Effector CD8-positive, alpha-beta T cell (primary cell): ENCODE results near the gene KSR2.

Experiments
- DNase-seq: peaks from one replicate; lab custom pipeline; 2025; lab: John Stamatoyannopoulos, UW

Gene KSR2

DNA sequence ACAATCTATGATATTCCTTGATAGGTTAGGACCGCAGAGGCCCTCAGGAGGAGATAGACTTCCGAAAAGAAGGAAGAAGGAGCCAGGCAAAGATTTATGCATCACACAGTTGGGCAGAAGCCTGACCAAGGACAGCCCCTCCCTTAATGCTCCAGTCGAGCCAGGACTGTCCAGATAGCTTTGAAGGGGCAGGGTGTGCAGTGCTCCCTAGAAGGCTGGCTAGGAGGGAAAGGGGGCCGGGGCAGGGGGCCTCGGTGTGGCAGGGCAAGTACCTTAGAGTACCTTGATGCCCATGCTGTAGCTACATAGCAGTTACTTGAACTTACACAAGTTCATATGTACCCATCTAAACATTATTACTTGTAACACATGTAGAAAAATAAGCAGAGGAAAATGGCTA is 512.7 kb downstream of the KSR2 start:
- DNase-seq = no peak

- no peak for DNase-seq
These were observed 514.8 kb downstream of the KSR2 start for GRCh38 chr12:117453961-117454360.

DNA sequence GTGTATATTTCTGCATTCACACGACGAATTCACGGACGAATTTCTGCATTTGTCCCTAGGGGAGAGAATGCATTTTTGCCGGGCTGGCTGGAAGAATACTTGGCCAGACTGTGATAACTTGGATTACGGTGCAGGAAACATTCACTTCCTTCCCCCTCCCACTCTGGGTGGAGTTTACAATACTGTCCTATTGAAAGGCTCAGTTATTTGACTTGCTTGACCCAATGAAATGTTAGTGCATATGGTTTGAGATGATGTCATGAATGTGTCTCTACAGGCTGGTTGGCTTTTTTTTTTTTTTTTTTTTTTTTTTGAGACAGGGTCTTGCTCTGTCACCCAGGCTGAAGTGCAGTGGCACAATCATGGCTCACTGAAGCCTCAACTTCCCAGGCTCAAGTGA is 516.7 kb downstream of the KSR2 start:
- no peak for DNase-seq

DNA sequence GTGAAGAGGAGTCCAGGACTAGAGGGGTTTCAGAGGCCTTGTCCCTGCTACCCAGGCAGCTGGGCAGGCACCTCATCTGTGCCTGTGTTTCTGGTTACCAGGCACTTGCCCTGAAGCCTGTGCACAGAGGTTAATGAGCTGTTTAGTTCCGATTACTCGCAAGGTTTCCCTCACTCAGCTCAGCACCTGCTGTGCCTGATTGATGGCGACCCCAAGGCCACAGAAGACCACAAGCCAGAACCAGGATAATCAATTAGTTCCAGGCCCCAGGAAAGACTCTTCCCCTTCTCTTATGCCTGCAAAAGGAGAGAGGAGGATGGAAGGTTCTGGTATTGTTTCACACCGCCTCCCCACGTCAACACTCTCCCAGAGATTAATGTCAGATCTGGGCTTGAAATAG is 518.6 kb downstream of the KSR2 start:
- no peak for DNase-seq

- no peak for DNase-seq
These were observed 521.0 kb downstream of the KSR2 start for GRCh38 chr12:117447665-117448366.

GRCh38 chr12:117444781-117445180 is 524.0 kb downstream of the KSR2 start:
- DNase-seq = no peak

DNA sequence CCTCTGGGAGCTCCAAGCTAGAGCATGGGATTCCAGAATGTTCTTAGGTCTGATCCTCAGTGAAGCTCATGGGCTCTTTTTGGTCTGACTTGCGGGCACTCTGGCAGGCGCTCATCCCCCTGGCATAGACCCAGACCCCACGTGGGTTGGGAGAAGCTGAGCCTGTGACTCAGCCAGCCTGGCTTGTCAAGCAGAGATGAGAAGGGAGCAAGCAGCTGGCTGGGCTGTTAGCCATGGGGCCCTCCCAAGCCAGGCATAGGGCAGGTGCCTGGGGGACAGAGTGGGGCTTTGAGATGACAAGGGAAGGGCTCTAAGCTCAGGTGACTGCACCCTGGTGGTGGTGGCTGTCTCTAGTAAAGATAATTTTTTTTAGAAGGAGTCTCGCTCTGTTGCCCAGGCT is 527.0 kb downstream of the KSR2 start:
- DNase-seq = no peak

GRCh38 chr12:117440384-117440783 is 528.4 kb downstream of the KSR2 start:
- DNase-seq = no peak

DNA sequence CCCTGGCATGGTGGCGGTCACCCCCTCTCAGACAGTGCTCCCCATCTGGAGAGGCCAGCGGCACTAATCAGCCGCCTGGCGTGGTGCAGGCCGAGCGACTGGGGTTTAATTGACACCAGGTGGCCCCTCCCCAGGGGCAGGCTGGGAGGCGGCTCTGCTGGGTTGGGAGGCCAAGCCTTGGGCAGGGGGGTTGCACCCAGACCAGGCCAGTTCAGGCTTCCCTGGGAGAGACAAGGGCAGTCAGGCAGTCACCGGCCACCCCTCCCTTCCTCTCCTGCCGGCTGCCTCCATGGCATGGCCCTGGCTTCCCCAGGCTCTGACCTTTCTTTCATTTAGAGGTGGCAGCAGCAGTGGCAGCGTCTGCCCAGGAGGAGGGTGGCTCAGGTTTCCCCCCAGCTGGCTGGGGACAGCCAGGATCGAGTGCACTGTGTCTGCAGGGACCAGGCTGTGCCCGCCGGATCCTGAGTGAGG is 529.2 kb downstream of the KSR2 start:
- no peak for DNase-seq

GRCh38 chr12:117438809-117439208 is 530.0 kb downstream of the KSR2 start:
- DNase-seq = no peak

DNA sequence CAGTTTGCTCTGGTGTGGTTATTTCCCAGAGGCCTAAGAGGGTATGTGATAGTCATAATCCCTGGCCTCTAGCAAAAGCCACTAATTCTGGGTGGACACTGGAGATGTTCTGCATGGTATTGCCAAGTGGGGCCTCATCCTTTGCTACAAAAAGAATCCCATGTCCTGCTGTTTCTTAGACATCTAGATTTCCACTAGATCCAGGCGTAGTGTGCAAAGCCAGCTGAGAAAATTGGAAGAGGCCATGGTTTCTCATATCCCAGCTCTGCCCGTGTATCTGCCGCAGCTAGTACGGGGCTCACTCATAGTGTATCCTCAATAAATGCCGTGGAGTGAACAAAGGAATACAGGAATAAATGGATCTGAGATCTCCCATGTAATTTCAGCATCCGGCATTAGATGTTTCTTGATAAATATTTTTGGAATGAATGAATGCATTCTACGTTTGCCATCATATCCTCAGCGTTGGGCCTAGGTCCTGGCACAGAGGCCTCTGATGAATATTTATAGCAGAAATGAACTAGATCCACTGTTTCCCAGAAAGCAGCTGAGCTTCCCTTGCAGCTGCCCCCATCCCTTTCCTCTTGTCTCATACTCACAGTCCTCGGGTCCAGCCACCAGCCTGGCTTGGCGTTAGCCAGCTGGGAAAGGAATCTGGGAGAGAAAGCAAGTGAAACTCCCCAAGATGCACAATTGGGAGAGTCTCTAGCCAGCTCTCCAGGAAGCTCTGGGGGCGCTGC is 531.1 kb downstream of the KSR2 start:
- DNase-seq = no peak

DNA sequence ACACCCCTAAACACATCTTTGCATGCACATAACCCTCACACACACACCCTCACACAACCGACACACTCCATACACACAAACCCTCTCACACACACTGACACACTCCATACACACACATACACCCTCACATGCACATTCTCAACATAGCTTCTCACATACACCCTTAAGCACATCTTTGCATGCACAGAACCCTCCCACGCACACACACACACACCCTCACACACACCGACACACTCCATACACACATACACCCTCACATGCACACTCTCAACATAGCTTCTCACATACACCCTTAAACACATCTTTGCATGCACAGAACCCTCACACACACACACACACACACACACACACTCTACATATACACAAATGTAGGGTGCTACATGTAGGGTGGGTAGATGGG is 534.9 kb downstream of the KSR2 start:
- DNase-seq = no peak

DNA sequence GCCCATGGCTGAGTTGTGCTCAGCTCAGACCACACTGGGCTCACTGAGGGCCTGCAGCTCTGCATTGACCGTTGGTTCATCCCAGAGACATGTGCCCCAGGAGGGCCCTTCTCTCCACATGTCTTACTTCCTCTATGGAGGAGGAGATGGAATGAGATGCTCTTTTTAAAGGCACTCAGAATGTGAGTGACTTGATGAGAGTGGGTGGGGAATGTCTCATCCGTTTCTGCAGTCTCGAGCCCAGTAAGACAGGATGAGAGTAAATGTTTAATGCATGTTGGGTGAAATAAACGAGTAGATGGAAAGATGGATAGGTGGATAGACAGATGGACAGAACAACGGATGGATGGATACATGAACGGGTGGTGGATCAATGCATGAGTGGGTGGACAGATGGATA is 538.5 kb downstream of the KSR2 start:
- no peak for DNase-seq

DNA sequence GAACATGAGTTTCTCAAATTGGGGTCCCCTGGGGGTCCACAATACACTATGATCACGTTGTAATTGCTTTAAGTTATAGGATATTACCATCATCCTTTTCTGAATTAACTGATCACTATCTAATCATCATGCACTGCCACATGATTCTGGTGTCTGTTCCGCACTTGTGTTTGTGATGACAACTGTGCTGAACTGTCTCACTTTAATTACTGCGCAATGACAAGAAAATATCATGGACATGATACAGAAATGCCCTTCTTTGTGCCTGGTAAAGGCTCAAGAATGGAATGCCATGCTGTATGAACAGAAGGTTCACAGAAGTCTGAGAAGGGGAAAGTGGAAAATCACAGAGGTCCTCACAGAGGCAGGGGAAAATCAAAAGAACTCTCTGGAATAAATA is 541.6 kb downstream of the KSR2 start:
- DNase-seq = no peak

- no peak for DNase-seq
These were observed 546.8 kb downstream of the KSR2 start for GRCh38 chr12:117421987-117422386.

DNA sequence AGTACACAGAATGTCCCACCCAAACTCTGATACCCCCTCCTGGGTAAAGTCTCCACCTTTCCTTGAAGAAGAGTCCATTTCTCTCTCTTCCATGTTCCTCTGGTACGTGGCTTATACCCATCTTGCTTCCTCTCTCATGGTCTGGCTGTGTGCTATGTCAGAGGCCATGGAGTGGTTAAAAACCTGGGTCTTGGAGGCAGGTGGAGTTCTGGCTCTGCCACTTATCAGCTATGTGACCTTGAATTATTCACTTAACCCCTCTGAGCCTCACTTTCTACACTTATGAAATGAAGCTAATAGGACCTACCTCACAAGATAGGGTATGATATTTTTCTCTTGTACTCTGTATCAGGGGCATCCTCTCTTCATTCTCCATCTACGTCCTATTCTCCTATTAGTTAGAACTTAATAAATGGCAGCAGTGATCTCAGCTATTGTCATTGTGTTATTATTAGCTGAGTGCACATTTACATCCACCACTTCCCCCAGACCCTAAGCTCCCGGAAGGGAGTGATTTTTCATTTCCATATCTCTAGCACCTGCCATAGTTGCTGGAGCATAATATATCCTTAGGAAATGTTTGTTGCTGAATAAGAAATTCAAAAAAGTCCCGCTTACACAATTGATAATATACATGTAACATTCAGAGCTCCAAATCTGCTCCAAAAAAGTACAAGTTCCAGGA is 547.6 kb downstream of the KSR2 start:
- DNase-seq = no peak

DNA sequence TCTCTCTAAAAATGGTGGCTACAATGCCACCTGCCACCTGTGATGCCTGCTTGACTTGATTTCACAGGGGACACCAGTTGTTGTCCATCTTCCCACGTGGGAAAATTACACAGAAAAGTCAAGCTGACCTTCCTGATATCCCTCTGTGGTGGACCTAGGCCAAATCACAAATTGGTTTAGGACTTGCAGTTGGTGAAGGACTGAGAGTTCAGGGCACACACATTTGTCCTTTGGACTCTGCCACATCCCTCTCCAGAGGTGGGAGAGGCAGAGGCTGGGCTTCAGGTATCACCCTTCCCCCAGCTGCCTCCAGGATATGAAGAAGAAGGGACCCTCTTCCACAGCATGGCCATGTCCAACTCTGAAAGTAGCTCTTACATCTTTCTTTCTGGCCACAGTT is 551.8 kb downstream of the KSR2 start:
- DNase-seq = no peak

DNA sequence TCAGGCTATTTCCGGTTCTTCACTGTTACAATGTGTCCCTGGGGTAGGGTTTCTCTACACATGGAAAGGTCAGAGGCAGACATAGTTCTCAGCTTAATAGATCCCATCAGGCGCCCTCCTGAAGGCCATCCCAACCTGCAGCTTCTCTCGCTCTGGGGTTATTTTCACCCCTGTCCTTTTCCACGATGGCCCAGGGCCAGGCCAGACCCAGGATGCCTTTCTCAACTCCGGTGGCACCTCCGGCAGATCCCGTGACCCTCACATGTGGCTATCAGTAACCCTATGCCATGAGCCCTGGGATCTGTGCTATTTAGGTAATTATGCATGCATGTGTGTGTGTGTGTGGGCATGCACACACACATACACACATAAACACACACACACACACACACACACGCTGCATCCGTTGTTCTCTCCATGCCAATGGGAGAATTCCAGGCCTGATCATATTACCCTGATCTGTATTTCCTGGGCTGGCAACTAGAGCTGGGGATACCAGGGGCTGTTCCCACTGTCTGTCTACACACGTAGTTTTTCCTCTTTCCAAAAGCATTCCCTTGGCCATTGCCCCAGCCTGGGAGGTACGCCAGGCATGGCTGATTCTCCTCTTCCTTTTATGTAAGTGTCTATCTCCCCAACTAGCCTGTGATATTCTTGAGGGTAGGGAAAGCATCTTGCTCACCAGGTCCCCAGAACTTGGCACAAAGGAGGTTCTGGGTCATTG is 556.2 kb downstream of the KSR2 start:
- DNase-seq = no peak

DNA sequence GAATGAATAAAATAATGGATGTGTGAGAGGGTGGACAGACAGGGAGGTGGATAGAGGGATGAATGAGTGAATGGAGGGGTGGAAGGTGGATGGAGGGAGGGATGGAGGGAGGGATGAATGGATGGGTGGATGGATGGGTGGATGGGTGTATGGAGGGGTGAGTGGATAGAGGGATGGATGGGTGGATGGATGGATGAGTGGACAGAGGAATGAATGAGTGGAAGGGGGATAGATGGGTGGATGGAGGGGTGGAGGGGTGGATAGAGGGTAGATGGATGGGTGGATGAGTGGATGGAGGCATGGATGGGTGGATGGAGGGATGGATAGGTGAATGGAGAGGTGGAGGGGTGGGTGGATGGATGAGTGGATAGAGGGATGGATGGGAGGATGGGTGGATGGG is 559.5 kb downstream of the KSR2 start:
- DNase-seq = no peak

DNA sequence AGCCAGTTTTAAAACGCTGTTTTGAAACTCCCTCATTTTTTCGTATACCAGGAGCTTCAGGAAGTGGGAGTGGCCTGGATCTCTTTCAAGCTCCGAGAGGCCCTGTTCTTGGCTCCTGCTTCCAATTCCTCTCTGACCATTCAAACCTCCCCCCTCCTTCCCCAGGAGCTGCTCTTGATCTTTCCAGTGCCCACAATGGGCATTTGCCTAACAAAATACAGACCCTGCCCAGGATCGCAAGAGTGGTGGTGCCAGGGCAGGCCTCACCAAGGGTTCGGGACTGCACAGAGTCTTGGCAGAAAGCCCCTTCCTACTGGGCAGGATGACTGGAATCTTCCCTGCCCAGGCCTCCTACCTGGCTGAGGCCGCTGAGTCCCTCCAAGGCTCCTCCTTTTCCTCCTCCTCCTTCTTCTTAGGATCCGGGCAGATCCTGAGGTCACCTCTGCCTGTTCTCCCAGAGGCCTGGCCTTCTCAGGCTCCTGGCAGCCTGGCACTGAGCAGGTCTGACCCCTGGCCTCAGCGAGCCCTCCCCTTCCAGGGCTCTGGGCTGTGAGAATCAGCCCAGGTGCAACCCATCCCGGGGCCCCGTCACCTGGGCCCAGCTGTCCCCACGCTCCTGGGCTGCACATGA is 560.5 kb downstream of the KSR2 start:
- no peak for DNase-seq

- no peak for DNase-seq
These were observed 563.9 kb downstream of the KSR2 start for GRCh38 chr12:117404940-117405339.
